Natural killer cell (primary cell): Measurements from ENCODE around the gene YWHAB. TPM values are rescaled to one million over a fixed set of nuclear protein-coding genes. Genes with fewer than 3 reads are reported as not detected.

Experiments used
- ATAC-seq, 3 donors: fragments of 150-1000 bp in 2 of 3; fragments of 200-7000 bp in 1 of 3; cut with Tn5 transposase; 1 replicate in 1 of 3; 2 replicates in 2 of 3; pipeline ENCODE4 v1.10.0; 2021; ENCODE audit warnings: mild to moderate bottlenecking in 2 of 3, moderate library complexity in 2 of 3
- DNase-seq, 2 donors: peaks; one replicate each; pipeline versions ENCODE4 v3.0.0 to v3.0.0-alpha.2; 2013 to 2021; ENCODE audit warnings: mixed read lengths in 1 of 2
- H3K27ac ChIP-seq: one replicate; pipeline ENCODE4 v1.5.1; 2013; ENCODE audit warnings: mild to moderate bottlenecking, low read length
- H3K27me3 ChIP-seq: one replicate; pipeline ENCODE4 v1.6.1; 2013; ENCODE audit warnings: low read length; ENCODE audit not compliant: control insufficient read depth, insufficient read depth
- H3K36me3 ChIP-seq: one replicate; pipeline ENCODE4 v1.6.1; 2013; ENCODE audit warnings: low read length; ENCODE audit not compliant: control insufficient read depth, insufficient read depth
- H3K4me1 ChIP-seq: one replicate; pipeline ENCODE4 v1.6.1; 2013; ENCODE audit warnings: low read length; ENCODE audit not compliant: control insufficient read depth, insufficient read depth
- H3K4me3 ChIP-seq: one replicate; pipeline ENCODE4 v1.5.1; 2013; ENCODE audit warnings: low read length
- H3K9me3 ChIP-seq: one replicate; pipeline ENCODE4 v1.6.1; 2013; ENCODE audit warnings: low read length; ENCODE audit not compliant: control insufficient read depth, insufficient read depth
- H3K27ac Mint-ChIP-seq, 2 donors: one replicate each; pipeline ENCODE4 v1.8.0; 2022; ENCODE audit warnings: mild to moderate bottlenecking in 2 of 2, mixed read lengths in 2 of 2, moderate library complexity in 1 of 2
- H3K27me3 Mint-ChIP-seq, 2 donors: one replicate each; pipeline ENCODE4 v1.8.0; 2022; ENCODE audit warnings: low read depth in 2 of 2, mixed read lengths in 2 of 2
- H3K36me3 Mint-ChIP-seq: one replicate; pipeline ENCODE4 v1.8.0; 2022; ENCODE audit warnings: mixed read lengths
- H3K4me1 Mint-ChIP-seq, 2 donors: one replicate each; pipeline ENCODE4 v1.8.0; 2022; ENCODE audit warnings: mixed read lengths in 2 of 2
- H3K4me3 Mint-ChIP-seq: one replicate; pipeline ENCODE4 v1.8.0; 2022; ENCODE audit warnings: mild to moderate bottlenecking, moderate library complexity, mixed read lengths
- H3K9me3 Mint-ChIP-seq, 2 donors: one replicate each; pipeline ENCODE4 v1.8.0; 2022; ENCODE audit warnings: mixed read lengths in 2 of 2
- WGBS: methylation state at CpG from one replicate; pipeline ENCODE4 v1.1.7; 2013; ENCODE audit warnings: missing lambda C conversion rate; ENCODE audit not compliant: insufficient coverage; 5-methylcytosine and 5-hydroxymethylcytosine counted together
- intact Hi-C: fragments of 100-400 bp; cut with micrococcal nuclease; formaldehyde crosslinking; loops from one replicate; pipeline ENCODE4 v1.14.2; 2022
- total RNA-seq, 4 donors: library from RNA; stranded (reverse); fragments of 120-200 nt in 1 of 4; gene quantifications; one replicate each; pipeline versions ENCODE4 v1.2.3 to v1.2.4, GENCODE V29; 2013 to 2022
- TF ChIP-seq, protein P1 (sequence below): fragments of 200-600 bp; IDR thresholded peaks from one replicate; pipeline ENCODE4 v1.8.0; 2022; ENCODE audit warnings: antibody characterized with exemption

YWHAB gene
- total RNA-seq, 3 donors from 2014 or later (not counting 1 experiment from before 2014, with no cell fraction given), result 137 to 199 (median 179) TPM

DNA sequence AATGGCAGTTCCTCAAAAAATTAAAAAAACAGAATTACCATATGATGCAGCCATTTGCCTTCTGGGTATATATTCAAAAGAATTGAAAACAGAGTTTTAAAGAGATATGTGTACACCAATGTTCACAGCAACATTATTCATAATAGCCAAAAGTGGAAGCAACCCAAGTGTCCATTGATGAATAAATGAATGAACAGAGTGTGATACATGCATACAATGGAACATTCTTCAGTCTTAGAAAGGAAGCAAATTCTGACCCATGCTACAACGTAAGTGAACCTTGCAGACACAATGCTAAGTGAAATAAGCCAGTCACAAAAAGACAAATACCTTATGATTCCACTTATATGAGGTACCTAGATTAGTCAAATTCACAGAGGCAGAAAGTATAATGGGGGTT is 34.7 kb upstream of the YWHAB start:
- Mint-ChIP-seq H3K9me3 (no peaks in the 10 kb centered on the region), H3K27ac (no peak overlapping the region), H3K27me3 (peaks cover 17 to 36% of the 10 kb centered on the region in 2 donors), H3K36me3 (no peaks in the 10 kb centered on the region), H3K4me3 (no peak overlapping the region), H3K4me1 (no peaks in the 10 kb centered on the region)
- H3K4me3 ChIP-seq, result no peak overlapping the region
- intact Hi-C loops, result no loop called here
- no peak for ATAC-seq
- H3K4me1 ChIP-seq, result no peaks in the 10 kb centered on the region
- DNase-seq, result no peak
- 71% methylated on average over 1 of the region's 1 CpG for WGBS
- no peaks in the 10 kb centered on the region for H3K36me3 ChIP-seq
- TF ChIP-seq, protein P1, sequence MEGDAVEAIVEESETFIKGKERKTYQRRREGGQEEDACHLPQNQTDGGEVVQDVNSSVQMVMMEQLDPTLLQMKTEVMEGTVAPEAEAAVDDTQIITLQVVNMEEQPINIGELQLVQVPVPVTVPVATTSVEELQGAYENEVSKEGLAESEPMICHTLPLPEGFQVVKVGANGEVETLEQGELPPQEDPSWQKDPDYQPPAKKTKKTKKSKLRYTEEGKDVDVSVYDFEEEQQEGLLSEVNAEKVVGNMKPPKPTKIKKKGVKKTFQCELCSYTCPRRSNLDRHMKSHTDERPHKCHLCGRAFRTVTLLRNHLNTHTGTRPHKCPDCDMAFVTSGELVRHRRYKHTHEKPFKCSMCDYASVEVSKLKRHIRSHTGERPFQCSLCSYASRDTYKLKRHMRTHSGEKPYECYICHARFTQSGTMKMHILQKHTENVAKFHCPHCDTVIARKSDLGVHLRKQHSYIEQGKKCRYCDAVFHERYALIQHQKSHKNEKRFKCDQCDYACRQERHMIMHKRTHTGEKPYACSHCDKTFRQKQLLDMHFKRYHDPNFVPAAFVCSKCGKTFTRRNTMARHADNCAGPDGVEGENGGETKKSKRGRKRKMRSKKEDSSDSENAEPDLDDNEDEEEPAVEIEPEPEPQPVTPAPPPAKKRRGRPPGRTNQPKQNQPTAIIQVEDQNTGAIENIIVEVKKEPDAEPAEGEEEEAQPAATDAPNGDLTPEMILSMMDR, result no peak
- H3K27me3 ChIP-seq, result no peaks in the 10 kb centered on the region
- H3K9me3 ChIP-seq, result no peaks in the 10 kb centered on the region
- H3K27ac ChIP-seq, result no peak overlapping the region

- 66% methylated on average over 2 of the region's 3 CpGs for WGBS
- Histone ChIP-seq H3K36me3 (no peaks in the 10 kb centered on the region), H3K4me3 (no peak overlapping the region), H3K27ac (no peak overlapping the region), H3K4me1 (no peaks in the 10 kb centered on the region), H3K9me3 (no peaks in the 10 kb centered on the region), H3K27me3 (no peaks in the 10 kb centered on the region)
- Mint-ChIP-seq H3K9me3 (no peaks in the 10 kb centered on the region), H3K27ac (no peak overlapping the region), H3K4me3 (no peak overlapping the region), H3K27me3 (peaks cover 19 to 36% of the 10 kb centered on the region in 2 donors), H3K4me1 (peaks cover 0 to 2% of the 10 kb centered on the region in 2 donors), H3K36me3 (no peaks in the 10 kb centered on the region)
- no peak for ATAC-seq
- TF ChIP-seq, protein P1, result no peak
- no peak for DNase-seq
- intact Hi-C loops, result no loop called here
These were observed 34.0 kb upstream of the YWHAB start for GRCh38 chr20:44851545-44851944.

DNA sequence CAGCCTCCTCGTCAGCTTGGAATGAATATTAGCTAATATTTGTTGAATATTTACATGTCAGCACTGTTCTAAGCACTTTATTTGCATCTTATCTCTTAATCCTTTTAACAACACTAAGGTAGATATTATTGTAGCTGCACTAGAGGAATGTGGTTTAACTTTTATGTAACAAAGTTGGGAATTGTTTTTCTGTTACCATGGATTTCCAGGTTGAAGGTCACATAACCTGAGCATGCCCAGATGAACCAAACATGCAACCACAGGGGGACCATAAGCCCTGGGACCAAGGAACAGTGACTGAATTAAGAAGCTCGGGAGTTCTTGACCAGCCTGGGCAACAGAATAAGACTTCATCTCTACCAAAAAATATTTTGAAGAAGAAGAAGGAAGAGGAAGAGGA is 29.1 kb upstream of the YWHAB start:
- no peak overlapping the region for H3K27ac ChIP-seq
- Mint-ChIP-seq H3K9me3 (no peaks in the 10 kb centered on the region), H3K27me3 (peaks cover 16% of the 10 kb centered on the region in 2 donors), H3K36me3 (no peaks in the 10 kb centered on the region), H3K4me3 (no peak overlapping the region), H3K4me1 (peaks cover 7 to 10% of the 10 kb centered on the region in 2 donors), H3K27ac (no peak overlapping the region)
- DNase-seq, result no peak
- H3K27me3 ChIP-seq, result no peaks in the 10 kb centered on the region
- no CpG with 5 or more reads among the region's 2 CpGs for WGBS
- no peaks in the 10 kb centered on the region for H3K9me3 ChIP-seq
- intact Hi-C loops, result no loop called here
- TF ChIP-seq, protein P1, result no peak
- ATAC-seq, result no peak
- no peaks in the 10 kb centered on the region for H3K36me3 ChIP-seq
- H3K4me3 ChIP-seq, result no peak overlapping the region
- no peaks in the 10 kb centered on the region for H3K4me1 ChIP-seq

GRCh38 chr20:44856856-44857448 is 28.6 kb upstream of the YWHAB start:
- peaks cover 16% of the 10 kb centered on the region in 2 donors for H3K27me3 Mint-ChIP-seq
- no peak overlapping the region for H3K4me3 Mint-ChIP-seq
- WGBS, result 92% methylated on average over 6 of the region's 6 CpGs
- no peaks in the 10 kb centered on the region for H3K9me3 ChIP-seq
- DNase-seq (no peak), ATAC-seq (no peak)
- H3K27ac ChIP-seq, result no peak overlapping the region
- intact Hi-C loops, result no loop called here
- H3K4me1 ChIP-seq, result no peaks in the 10 kb centered on the region
- TF ChIP-seq, protein P1, result no peak
- H3K27ac Mint-ChIP-seq, result no peak overlapping the region
- H3K9me3 Mint-ChIP-seq, result no peaks in the 10 kb centered on the region
- H3K4me3 ChIP-seq, result no peak overlapping the region
- H3K4me1 Mint-ChIP-seq, result peaks cover 7 to 10% of the 10 kb centered on the region in 2 donors
- no peaks in the 10 kb centered on the region for H3K27me3 ChIP-seq
- no peaks in the 10 kb centered on the region for H3K36me3 Mint-ChIP-seq
- H3K36me3 ChIP-seq, result no peaks in the 10 kb centered on the region
